GM12878 (cell line): Measurements from ENCODE around the gene RPS26. TPM values are rescaled to one million over a fixed set of nuclear protein-coding genes. Genes with fewer than 3 reads are reported as not detected.

Experiments used
- CEBPZ ChIP-seq: fragments of 150-350 bp; IDR thresholded peaks from 2 replicates; pipeline ENCODE4 v1.6.1; 2016; ENCODE audit warnings: low read depth, low read length
- ESRRA ChIP-seq: IDR thresholded peaks from 2 replicates; pipeline ENCODE4 v1.6.1; 2012; ENCODE audit warnings: mild to moderate bottlenecking, low read length, improper control_type of control experiment
- FOXK2 ChIP-seq: fragments of 450-650 bp; IDR thresholded peaks from 2 replicates; pipeline ENCODE4 v1.6.1; 2017; ENCODE audit warnings: mild to moderate bottlenecking, moderate library complexity
- HDGF ChIP-seq: fragments of 450-650 bp; IDR thresholded peaks from 2 replicates; pipeline ENCODE4 v1.6.1; 2016; ENCODE audit warnings: antibody characterized with exemption
- HSF1 ChIP-seq: fragments of 150-350 bp; IDR thresholded peaks from 2 replicates; pipeline ENCODE4 v1.6.1; 2014; ENCODE audit warnings: mild to moderate bottlenecking, low read depth, low read length
- KAT2A ChIP-seq: conservative IDR thresholded peaks from 2 replicates; pipeline ENCODE4 v1.6.1; 2011; ENCODE audit warnings: low read depth, low read length; ENCODE audit not compliant: control insufficient read depth
- KLF5 ChIP-seq: fragments of 450-650 bp; IDR thresholded peaks from 2 replicates; pipeline ENCODE4 v1.6.1; 2014; ENCODE audit warnings: mild to moderate bottlenecking; ENCODE audit not compliant: partially characterized antibody
- MLLT1 ChIP-seq: fragments of 450-650 bp; IDR thresholded peaks from 2 replicates; pipeline ENCODE4 v1.6.1; 2016; ENCODE audit warnings: mild to moderate bottlenecking
- NBN ChIP-seq: fragments of 450-650 bp; IDR thresholded peaks from 2 replicates; pipeline ENCODE4 v1.6.1; 2016
- NFXL1 ChIP-seq: fragments of 450-650 bp; IDR thresholded peaks from 2 replicates; pipeline ENCODE4 v1.6.1; 2017; ENCODE audit warnings: antibody characterized with exemption, mild to moderate bottlenecking, borderline replicate concordance
- NRF1 ChIP-seq: conservative IDR thresholded peaks from 2 replicates; pipeline ENCODE4 v1.6.1; 2011; ENCODE audit warnings: mild to moderate bottlenecking, low read depth, low read length, improper control_type of control experiment
- RAD51 ChIP-seq: fragments of 450-650 bp; IDR thresholded peaks from 2 replicates; pipeline ENCODE4 v1.6.1; 2016; ENCODE audit warnings: moderate library complexity, mild to moderate bottlenecking, inconsistent platforms
- SMARCA5 ChIP-seq: fragments of 450-650 bp; IDR thresholded peaks from 2 replicates; pipeline ENCODE4 v1.6.1; 2017; ENCODE audit warnings: mild to moderate bottlenecking
- USF1 ChIP-seq: IDR thresholded peaks from 2 replicates; pipeline ENCODE4 v1.6.1; 2011; ENCODE audit warnings: borderline replicate concordance, low read depth, mild to moderate bottlenecking, moderate library complexity, mixed read lengths, low read length; ENCODE audit not compliant: insufficient read depth; ENCODE audit errors: extremely low read length
- ZNF592 ChIP-seq: fragments of 450-650 bp; IDR thresholded peaks from 2 replicates; pipeline ENCODE4 v1.6.1; 2017; ENCODE audit warnings: mild to moderate bottlenecking, moderate library complexity
- polyA plus RNA-seq, 11 experiments: library from polyadenylated mRNA; depleted of rRNA in 4 of 11; unstranded in 6 of 11; stranded (reverse) in 5 of 11; fragments of >200 nt; fragmentation: Nextera tagmentation in 4 of 11; fragmentation: Illumina TruSeq in 1 of 11; extraction: Ambion mirVana in 4 of 11; extraction: Trizol in 1 of 11; gene quantifications; 1 replicate in 1 of 11; 2 replicates in 10 of 11; pipeline versions ENCODE4 v1.2.1 to v1.2.3, GENCODE V29; 2011 to 2016; ENCODE audit warnings: inconsistent platforms in 2 of 11, missing spikeins in 2 of 11, low read depth in 1 of 11
- total RNA-seq, 4 experiments: library from RNA; depleted of rRNA in 3 of 4; stranded (reverse); fragments of >200 nt in 3 of 4; fragmentation: Illumina TruSeq in 1 of 4; extraction: Trizol in 1 of 4; gene quantifications; 2 replicates each; pipeline versions ENCODE4 v1.2.1 to v1.2.3, GENCODE V29; 2013 to 2021

The RPS26 gene
- total and polyA plus RNA-seq, 10 of the 15 experiments (the other 5 are each of a cell fraction or from before 2014, with no cell fraction given), result 75.5 to 3,147 (median 881) TPM

- no peak for TF ChIP-seq ZNF592
- TF ChIP-seq CEBPZ, result no peak
- TF ChIP-seq HSF1, result no peak
- peak; percentile 57 for TF ChIP-seq NBN
- TF ChIP-seq RAD51, result no peak
- TF ChIP-seq MLLT1, result peak; percentile 74
- no peak for TF ChIP-seq ESRRA
- no peak for TF ChIP-seq KAT2A
- no peak for TF ChIP-seq NFXL1
- TF ChIP-seq KLF5, result no peak
- no peak for TF ChIP-seq FOXK2
- no peak for TF ChIP-seq USF1
- TF ChIP-seq NRF1, result no peak
- TF ChIP-seq SMARCA5, result 0 out of 2 replicates have a peak, but pooled peaks have one; percentile 34
- no peak for TF ChIP-seq HDGF
These were observed 45.5 kb upstream of the RPS26 start (continued) for GRCh38 chr12:55996201-55996714.
